Astrocyte of the spinal cord (primary cell): Measurements from ENCODE around the gene FCHO2.
A peak's percentile ranks its signal among the peaks of the same experiment; 100 is the strongest.
"Not testable (repeated sequence)": the region's sequence is repeated elsewhere in the genome, so short reads cannot be mapped to it uniquely, and the experiment has no call there.

Source experiments
- DNase-seq: peaks from one replicate; pipeline ENCODE4 v3.0.0; 2011; ENCODE audit warnings: low read depth, low spot score
- H3K4me3 ChIP-seq: 2 replicates; pipeline ENCODE4 v1.5.1; 2011; ENCODE audit warnings: low read depth, mild to moderate bottlenecking, low read length, moderate library complexity
- CTCF ChIP-seq: IDR thresholded peaks from 2 replicates; pipeline ENCODE4 v1.5.1; 2012; ENCODE audit warnings: low read depth, mild to moderate bottlenecking, low read length, inconsistent platforms
- in situ Hi-C: cut with HindIII; loops from 2 replicates; pipeline ENCODE4 v1.10.0; 2017; ENCODE audit warnings: low sequenced_read_pairs

FCHO2 gene

GRCh38 chr5:72955143-72955767, 586 bp upstream of the FCHO2 start:
- DNase-seq = no peak
- peak overlapping the region; percentile 72 for H3K4me3 ChIP-seq
- TF ChIP-seq CTCF = no peak
- in situ Hi-C loops = no loop called here

GRCh38 chr5:72956324-72957140, 691 bp downstream of the FCHO2 start:
- peak; percentile 75 for DNase-seq
- in situ Hi-C loops = no loop called here
- no peak for TF ChIP-seq CTCF
- peak overlapping the region; percentile 72 for H3K4me3 ChIP-seq

GRCh38 chr5:72957337-72957736, 1.5 kb downstream of the FCHO2 start:
- in situ Hi-C loops = no loop called here
- DNase-seq = no peak
- H3K4me3 ChIP-seq = peak overlapping the region; percentile 72
- no peak for TF ChIP-seq CTCF

- no peak for TF ChIP-seq CTCF
- in situ Hi-C loops = no loop called here
Measured at GRCh38 chr5:72959257-72959656, 3.4 kb downstream of the FCHO2 start.

GRCh38 chr5:72974481-72974880, 18.6 kb downstream of the FCHO2 start:
- H3K4me3 ChIP-seq, in situ Hi-C loops, DNase-seq: not testable (repeated sequence)

More at GRCh38 chr5:72959257-72959656, 3.4 kb downstream of the FCHO2 start:
- H3K4me3 ChIP-seq = no peak overlapping the region
- no peak for DNase-seq

DNA sequence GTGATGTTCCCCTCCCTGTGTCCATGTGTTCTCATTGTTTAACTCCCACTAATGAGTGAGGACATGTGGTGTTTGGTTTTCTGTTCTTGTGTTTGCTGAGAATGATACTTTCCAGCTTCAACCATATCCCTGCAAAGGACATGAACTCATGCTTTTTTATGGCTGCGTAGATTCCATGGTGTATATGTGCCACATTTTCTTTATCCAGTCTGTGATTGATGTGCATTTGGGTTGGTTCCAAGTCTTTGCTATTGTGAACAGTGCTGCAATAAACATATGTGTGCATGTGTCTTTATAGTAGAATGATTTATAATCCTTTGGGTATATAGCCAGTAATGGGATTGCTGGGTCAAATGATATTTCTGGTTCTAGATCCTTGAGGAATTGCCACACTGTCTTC, 21.0 kb downstream of the FCHO2 start:
- H3K4me3 ChIP-seq, in situ Hi-C loops, DNase-seq: not testable (repeated sequence)

- in situ Hi-C loops = no loop called here
- H3K4me3 ChIP-seq = no peak overlapping the region
- DNase-seq = no peak
- no peak for TF ChIP-seq CTCF
Measured at GRCh38 chr5:72985719-72986118, 29.9 kb downstream of the FCHO2 start.
